ENCODE measurements around the gene ISCU. TPM values are rescaled to one million over a fixed set of nuclear protein-coding genes. Genes with fewer than 3 reads are reported as not detected.

The ISCU gene
- total and polyA plus RNA-seq, 9 of the 15 experiments (the other 6 are each of a cell fraction or from before 2014, with no cell fraction given) = 15.9 to 92.5 (median 77.3) TPM

DNA sequence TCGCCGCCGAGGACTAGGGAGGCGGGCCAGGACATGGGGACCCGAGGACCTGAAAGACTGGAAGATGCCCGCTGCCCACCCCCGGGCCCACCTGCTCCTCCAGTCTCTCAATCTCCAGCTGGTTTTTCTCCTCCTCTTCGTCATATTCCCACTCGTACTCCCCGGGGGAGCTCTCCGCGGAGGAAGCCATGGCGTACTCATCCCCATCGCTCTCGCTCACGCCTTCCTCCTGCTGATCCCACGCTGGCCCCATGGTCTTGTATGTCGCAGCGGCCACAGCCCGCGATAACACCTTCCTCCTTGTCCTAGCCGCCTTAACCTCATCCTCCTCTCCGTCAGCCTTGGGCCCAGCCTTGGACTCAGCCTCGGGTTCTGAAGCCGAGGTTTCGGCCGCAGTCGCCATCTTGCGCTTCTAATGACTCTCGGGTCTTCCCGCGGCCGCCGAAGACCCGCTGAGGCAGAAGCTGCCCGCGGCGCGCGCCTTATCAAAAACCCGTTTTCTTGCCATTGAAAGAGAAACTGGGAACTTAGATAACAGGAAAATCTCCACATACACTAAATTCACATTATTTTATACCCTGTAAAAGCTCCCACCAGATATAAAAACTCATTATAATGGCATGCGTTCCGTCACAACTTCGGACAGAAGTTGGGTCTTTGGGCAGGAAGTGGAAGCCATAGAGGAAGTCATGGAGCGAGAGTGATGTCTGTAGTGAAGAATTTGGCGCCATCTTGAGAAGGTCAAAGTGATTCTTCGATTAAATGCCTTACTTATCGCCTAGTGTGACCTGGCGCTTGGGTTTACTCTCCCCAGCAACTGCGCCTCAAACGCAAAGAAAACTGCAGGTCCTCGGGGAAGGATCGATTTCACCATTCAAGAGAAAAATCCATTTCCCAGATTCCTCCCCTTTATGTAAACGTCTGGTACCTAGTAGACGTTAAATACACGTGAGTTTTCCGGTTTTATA is 1.4 kb upstream of the ISCU start, which contains the start of gene SART3 (continued):
- no peak for TF ChIP-seq ZNF79 (CRISPR knock-in tag; IDR thresholded peaks at IDR 0.05; ENCODE audit: low read depth)
- TF ChIP-seq, protein P1, sequence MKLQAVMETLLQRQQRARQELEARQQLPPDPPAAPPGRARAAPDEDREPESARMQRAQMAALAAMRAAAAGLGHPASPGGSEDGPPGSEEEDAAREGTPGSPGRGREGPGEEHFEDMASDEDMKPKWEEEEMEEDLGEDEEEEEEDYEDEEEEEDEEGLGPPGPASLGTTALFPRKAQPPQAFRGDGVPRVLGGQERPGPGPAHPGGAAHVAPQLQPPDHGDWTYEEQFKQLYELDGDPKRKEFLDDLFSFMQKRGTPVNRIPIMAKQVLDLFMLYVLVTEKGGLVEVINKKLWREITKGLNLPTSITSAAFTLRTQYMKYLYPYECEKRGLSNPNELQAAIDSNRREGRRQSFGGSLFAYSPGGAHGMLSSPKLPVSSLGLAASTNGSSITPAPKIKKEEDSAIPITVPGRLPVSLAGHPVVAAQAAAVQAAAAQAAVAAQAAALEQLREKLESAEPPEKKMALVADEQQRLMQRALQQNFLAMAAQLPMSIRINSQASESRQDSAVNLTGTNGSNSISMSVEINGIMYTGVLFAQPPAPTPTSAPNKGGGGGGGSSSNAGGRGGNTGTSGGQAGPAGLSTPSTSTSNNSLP (IDR thresholded peaks at IDR 0.05; ENCODE audit: borderline replicate concordance, low read depth, low read length) = peak; percentile 70
- TF ChIP-seq NR3C1 (CRISPR knock-in tag; IDR thresholded peaks at IDR 0.05) = no peak
- TF ChIP-seq, protein P2, sequence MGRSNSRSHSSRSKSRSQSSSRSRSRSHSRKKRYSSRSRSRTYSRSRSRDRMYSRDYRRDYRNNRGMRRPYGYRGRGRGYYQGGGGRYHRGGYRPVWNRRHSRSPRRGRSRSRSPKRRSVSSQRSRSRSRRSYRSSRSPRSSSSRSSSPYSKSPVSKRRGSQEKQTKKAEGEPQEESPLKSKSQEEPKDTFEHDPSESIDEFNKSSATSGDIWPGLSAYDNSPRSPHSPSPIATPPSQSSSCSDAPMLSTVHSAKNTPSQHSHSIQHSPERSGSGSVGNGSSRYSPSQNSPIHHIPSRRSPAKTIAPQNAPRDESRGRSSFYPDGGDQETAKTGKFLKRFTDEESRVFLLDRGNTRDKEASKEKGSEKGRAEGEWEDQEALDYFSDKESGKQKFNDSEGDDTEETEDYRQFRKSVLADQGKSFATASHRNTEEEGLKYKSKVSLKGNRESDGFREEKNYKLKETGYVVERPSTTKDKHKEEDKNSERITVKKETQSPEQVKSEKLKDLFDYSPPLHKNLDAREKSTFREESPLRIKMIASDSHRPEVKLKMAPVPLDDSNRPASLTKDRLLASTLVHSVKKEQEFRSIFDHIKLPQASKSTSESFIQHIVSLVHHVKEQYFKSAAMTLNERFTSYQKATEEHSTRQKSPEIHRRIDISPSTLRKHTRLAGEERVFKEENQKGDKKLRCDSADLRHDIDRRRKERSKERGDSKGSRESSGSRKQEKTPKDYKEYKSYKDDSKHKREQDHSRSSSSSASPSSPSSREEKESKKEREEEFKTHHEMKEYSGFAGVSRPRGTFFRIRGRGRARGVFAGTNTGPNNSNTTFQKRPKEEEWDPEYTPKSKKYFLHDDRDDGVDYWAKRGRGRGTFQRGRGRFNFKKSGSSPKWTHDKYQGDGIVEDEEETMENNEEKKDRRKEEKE (IDR thresholded peaks at IDR 0.05; ENCODE audit: borderline replicate concordance in 1 of 2, control insufficient read depth in 1 of 2, low read depth in 2 of 2, low read length in 1 of 2) = no peak
- TF ChIP-seq, protein P3, sequence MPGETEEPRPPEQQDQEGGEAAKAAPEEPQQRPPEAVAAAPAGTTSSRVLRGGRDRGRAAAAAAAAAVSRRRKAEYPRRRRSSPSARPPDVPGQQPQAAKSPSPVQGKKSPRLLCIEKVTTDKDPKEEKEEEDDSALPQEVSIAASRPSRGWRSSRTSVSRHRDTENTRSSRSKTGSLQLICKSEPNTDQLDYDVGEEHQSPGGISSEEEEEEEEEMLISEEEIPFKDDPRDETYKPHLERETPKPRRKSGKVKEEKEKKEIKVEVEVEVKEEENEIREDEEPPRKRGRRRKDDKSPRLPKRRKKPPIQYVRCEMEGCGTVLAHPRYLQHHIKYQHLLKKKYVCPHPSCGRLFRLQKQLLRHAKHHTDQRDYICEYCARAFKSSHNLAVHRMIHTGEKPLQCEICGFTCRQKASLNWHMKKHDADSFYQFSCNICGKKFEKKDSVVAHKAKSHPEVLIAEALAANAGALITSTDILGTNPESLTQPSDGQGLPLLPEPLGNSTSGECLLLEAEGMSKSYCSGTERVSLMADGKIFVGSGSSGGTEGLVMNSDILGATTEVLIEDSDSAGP (CRISPR knock-in tag; IDR thresholded peaks at IDR 0.05) = no peak
- TF ChIP-seq PML (IDR thresholded peaks at IDR 0.05; ENCODE audit: low read length) = peak; percentile 49
- TF ChIP-seq HDAC8 (tag; IDR thresholded peaks at IDR 0.05) = no peak
- TF ChIP-seq NFIX (CRISPR knock-in tag; IDR thresholded peaks at IDR 0.05; ENCODE audit: low read depth) = no peak
- no peak for TF ChIP-seq CHD2 (IDR thresholded peaks at IDR 0.05; ENCODE audit: low read depth, low read length)
- no peak for TF ChIP-seq HNRNPUL1 (IDR thresholded peaks at IDR 0.05; ENCODE audit: low read length)
- peak; percentile 46; the same call in 1 of the 2 replicates for TF ChIP-seq L3MBTL2 (IDR thresholded peaks at IDR 0.05)
- TF ChIP-seq, protein P4, sequence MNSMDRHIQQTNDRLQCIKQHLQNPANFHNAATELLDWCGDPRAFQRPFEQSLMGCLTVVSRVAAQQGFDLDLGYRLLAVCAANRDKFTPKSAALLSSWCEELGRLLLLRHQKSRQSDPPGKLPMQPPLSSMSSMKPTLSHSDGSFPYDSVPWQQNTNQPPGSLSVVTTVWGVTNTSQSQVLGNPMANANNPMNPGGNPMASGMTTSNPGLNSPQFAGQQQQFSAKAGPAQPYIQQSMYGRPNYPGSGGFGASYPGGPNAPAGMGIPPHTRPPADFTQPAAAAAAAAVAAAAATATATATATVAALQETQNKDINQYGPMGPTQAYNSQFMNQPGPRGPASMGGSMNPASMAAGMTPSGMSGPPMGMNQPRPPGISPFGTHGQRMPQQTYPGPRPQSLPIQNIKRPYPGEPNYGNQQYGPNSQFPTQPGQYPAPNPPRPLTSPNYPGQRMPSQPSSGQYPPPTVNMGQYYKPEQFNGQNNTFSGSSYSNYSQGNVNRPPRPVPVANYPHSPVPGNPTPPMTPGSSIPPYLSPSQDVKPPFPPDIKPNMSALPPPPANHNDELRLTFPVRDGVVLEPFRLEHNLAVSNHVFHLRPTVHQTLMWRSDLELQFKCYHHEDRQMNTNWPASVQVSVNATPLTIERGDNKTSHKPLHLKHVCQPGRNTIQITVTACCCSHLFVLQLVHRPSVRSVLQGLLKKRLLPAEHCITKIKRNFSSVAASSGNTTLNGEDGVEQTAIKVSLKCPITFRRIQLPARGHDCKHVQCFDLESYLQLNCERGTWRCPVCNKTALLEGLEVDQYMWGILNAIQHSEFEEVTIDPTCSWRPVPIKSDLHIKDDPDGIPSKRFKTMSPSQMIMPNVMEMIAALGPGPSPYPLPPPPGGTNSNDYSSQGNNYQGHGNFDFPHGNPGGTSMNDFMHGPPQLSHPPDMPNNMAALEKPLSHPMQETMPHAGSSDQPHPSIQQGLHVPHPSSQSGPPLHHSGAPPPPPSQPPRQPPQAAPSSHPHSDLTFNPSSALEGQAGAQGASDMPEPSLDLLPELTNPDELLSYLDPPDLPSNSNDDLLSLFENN (IDR thresholded peaks at IDR 0.05; ENCODE audit: low read depth in 2 of 2, low read length in 2 of 2) = no peak
- TF ChIP-seq HMGN3 (IDR thresholded peaks at IDR 0.05; ENCODE audit: borderline replicate concordance, extremely low read depth, insufficient read length, low read depth, low read length) = no peak
- TF ChIP-seq CCAR2 (IDR thresholded peaks at IDR 0.05; ENCODE audit: low read depth, low read length) = no peak
- TF ChIP-seq NCOA4 (IDR thresholded peaks at IDR 0.05; ENCODE audit: partially characterized antibody) = no peak
- no peak for TF ChIP-seq WHSC1 (IDR thresholded peaks at IDR 0.05; ENCODE audit: low read length)
